GM18526 (cell line): ENCODE measurements around the gene HGFAC.

Experiments
- POLR2A ChIP-seq: IDR thresholded peaks from 3 replicates; pipeline ENCODE4 v1.6.1; 2011; ENCODE audit not compliant: insufficient read length; ENCODE audit errors: extremely low read depth

Gene HGFAC

GRCh38 chr4:3477750-3478430 lies 36.1 kb downstream of the HGFAC start:
- no peak for TF ChIP-seq POLR2A

GRCh38 chr4:3478446-3479357 lies 36.9 kb downstream of the HGFAC start:
- no peak for TF ChIP-seq POLR2A

- TF ChIP-seq POLR2A: no peak
These were observed 37.8 kb downstream of the HGFAC start for GRCh38 chr4:3479358-3480101.

GRCh38 chr4:3480528-3481112 lies 38.9 kb downstream of the HGFAC start:
- no peak for TF ChIP-seq POLR2A

GRCh38 chr4:3481113-3481531 lies 39.4 kb downstream of the HGFAC start:
- no peak for TF ChIP-seq POLR2A

GRCh38 chr4:3481783-3482393 lies 40.1 kb downstream of the HGFAC start:
- no peak for TF ChIP-seq POLR2A

GRCh38 chr4:3482707-3483106 lies 40.9 kb downstream of the HGFAC start:
- no peak for TF ChIP-seq POLR2A

GRCh38 chr4:3483471-3483921 lies 41.7 kb downstream of the HGFAC start:
- TF ChIP-seq POLR2A: no peak

GRCh38 chr4:3484057-3484973 lies 42.5 kb downstream of the HGFAC start:
- TF ChIP-seq POLR2A: no peak

GRCh38 chr4:3485011-3485791 lies 43.4 kb downstream of the HGFAC start:
- TF ChIP-seq POLR2A: no peak

GRCh38 chr4:3485886-3486540 lies 44.2 kb downstream of the HGFAC start:
- no peak for TF ChIP-seq POLR2A

- no peak for TF ChIP-seq POLR2A
These were observed 45.1 kb downstream of the HGFAC start for GRCh38 chr4:3486541-3487540.

GRCh38 chr4:3487861-3488260 lies 46.1 kb downstream of the HGFAC start:
- no peak for TF ChIP-seq POLR2A
